GM10266 (cell line): Measurements from ENCODE around the gene CFAP77.

Experiments used
- DNase-seq: peaks from one replicate; pipeline ENCODE4 v3.0.0; 2012; ENCODE audit errors: extremely low spot score
- TF ChIP-seq, protein P1 (sequence below): IDR thresholded peaks from 2 replicates; pipeline ENCODE4 v1.5.1; 2012; ENCODE audit warnings: mild to moderate bottlenecking, low read depth; ENCODE audit not compliant: control insufficient read depth, insufficient read depth; ENCODE audit errors: missing control alignments

CFAP77 gene

GRCh38 chr9:132555528-132555927 lies 145.5 kb downstream of the CFAP77 start:
- TF ChIP-seq, protein P1, sequence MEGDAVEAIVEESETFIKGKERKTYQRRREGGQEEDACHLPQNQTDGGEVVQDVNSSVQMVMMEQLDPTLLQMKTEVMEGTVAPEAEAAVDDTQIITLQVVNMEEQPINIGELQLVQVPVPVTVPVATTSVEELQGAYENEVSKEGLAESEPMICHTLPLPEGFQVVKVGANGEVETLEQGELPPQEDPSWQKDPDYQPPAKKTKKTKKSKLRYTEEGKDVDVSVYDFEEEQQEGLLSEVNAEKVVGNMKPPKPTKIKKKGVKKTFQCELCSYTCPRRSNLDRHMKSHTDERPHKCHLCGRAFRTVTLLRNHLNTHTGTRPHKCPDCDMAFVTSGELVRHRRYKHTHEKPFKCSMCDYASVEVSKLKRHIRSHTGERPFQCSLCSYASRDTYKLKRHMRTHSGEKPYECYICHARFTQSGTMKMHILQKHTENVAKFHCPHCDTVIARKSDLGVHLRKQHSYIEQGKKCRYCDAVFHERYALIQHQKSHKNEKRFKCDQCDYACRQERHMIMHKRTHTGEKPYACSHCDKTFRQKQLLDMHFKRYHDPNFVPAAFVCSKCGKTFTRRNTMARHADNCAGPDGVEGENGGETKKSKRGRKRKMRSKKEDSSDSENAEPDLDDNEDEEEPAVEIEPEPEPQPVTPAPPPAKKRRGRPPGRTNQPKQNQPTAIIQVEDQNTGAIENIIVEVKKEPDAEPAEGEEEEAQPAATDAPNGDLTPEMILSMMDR, result no peak
- no peak for DNase-seq

DNA sequence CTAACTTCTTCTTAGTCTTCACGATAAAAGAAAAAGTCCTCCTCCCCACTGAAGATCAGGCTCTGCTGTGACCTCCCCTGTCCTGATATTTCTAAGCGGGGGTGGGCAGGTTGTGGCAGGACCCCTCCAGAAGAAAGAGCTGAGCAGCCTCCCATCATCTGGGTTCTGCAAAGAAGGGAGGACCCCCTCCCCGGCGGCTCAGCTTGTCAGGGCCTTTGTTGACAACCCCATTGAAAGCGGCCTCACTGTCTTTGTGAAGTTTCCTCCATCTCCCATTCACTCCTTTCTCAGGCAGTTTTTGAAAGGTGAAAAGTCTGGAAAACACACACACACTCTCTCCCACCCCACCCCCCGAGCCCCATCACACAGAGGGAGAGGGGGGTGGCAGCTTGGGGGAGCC lies 146.2 kb downstream of the CFAP77 start:
- TF ChIP-seq, protein P1, result no peak
- DNase-seq, result no peak

DNA sequence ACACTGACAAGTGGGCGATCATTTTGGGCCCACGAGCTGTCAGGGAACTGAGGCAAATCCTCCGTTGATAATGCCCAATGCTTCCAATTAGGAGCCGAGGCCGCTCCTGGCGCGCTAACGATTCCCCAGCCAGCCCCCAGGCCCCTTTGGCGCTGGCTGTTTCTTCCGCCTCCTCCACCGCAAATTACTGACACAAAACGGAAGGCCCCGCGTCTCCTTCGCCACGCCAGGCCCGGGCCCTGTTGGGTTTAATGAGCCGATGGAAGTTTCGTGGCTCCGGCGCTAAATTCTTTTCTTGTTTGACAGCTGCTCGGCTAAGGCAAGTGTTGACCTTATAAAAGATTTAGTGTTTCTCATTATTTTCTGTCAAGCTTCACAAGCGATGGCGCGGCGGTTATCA lies 146.7 kb downstream of the CFAP77 start:
- TF ChIP-seq, protein P1, result no peak
- no peak for DNase-seq

DNA sequence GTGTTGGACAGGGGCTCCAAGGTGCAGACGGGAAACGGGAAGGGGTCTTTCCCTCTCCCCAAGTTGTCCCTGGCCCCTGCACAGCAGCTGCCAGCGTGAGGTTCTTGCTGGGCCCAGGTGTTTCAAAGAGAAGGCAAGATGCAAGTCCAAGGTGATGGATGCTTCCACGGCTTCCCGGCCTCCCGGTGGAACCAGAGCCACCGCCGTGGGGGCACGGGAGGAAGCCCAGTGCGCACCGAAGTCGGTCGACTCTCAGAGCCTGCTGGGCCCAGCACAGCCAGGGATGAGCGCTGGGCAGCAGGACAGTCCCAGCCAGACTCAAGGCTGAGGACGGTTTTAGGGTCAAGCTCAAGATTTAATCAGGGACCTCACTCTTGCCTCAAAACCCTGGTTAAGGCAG lies 147.1 kb downstream of the CFAP77 start:
- DNase-seq, result no peak
- TF ChIP-seq, protein P1, result no peak

GRCh38 chr9:132559711-132560110 lies 149.7 kb downstream of the CFAP77 start:
- TF ChIP-seq, protein P1, result no peak

GRCh38 chr9:132560616-132561202 lies 150.7 kb downstream of the CFAP77 start:
- TF ChIP-seq, protein P1, result no peak
- no peak for DNase-seq

More at GRCh38 chr9:132559711-132560110, 149.7 kb downstream of the CFAP77 start:
- no peak for DNase-seq

DNA sequence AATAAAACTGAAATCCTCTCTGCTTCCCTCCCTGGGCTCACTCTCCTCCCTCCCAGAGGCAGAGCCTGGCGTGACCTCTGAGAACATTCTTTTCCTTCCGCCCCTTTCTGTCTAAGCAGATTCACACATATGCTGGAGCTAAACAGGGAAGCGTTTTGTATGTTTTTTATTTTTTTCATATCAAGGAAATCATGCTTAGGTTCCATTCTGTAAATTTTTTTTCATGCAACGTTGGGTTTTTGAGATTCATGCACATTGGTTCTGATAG lies 152.2 kb downstream of the CFAP77 start:
- no peak for DNase-seq
- TF ChIP-seq, protein P1, result no peak
